ENCODE measurements around the gene OR10V1.

Gene OR10V1

DNA sequence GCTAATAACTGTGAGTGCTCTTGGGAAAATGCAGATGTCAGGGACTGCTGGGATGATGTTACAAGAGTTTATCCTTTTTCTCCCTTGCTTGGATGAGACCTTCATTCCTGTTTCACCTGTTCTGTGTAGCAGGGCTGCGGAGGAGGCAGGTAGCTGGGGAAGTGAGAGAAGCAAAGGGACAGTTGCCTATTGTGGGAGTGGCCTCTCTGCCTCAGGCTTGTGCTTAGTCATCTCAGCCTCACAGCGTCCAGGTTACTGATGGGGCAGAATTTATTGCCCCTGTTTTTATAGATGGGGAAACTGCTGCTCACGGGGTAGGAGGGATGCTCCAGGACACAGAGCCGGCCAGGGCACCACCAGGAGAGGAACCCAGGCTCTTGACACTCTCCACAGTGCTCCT lies 43.2 kb upstream of the OR10V1 start:
- TF ChIP-seq, protein P1, sequence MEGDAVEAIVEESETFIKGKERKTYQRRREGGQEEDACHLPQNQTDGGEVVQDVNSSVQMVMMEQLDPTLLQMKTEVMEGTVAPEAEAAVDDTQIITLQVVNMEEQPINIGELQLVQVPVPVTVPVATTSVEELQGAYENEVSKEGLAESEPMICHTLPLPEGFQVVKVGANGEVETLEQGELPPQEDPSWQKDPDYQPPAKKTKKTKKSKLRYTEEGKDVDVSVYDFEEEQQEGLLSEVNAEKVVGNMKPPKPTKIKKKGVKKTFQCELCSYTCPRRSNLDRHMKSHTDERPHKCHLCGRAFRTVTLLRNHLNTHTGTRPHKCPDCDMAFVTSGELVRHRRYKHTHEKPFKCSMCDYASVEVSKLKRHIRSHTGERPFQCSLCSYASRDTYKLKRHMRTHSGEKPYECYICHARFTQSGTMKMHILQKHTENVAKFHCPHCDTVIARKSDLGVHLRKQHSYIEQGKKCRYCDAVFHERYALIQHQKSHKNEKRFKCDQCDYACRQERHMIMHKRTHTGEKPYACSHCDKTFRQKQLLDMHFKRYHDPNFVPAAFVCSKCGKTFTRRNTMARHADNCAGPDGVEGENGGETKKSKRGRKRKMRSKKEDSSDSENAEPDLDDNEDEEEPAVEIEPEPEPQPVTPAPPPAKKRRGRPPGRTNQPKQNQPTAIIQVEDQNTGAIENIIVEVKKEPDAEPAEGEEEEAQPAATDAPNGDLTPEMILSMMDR (IDR thresholded peaks at IDR 0.05; ENCODE audit: low read depth, low read length) = no peak
- peak overlapping the region; percentile 94 for H3K4me3 ChIP-seq (ENCODE audit: low read depth, low read length)
- no peaks in the 10 kb centered on the region for H3K27me3 ChIP-seq (ENCODE audit: insufficient read depth, low read depth, severe bottlenecking)
- no peak for DNase-seq
- peak overlapping the region; percentile 95 for H3K27ac ChIP-seq
- no peaks in the 10 kb centered on the region for H3K9me3 ChIP-seq (ENCODE audit: severe bottlenecking)
- peaks cover 34% of the 10 kb centered on the region for H3K36me3 ChIP-seq

DNA sequence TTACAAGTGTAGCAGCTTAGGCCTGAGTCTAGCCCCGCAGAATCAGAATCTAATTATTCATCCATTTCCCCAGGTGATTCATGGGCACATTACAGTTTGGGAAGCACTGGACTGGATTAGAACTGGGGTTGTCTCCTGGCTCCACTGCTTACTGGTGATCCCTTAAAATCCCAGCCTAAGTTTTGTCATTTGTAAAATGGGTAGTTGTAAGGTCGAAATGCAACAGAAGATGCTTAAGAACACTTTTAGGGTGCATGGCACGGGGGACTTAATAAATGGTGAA lies 42.9 kb upstream of the OR10V1 start:
- Histone ChIP-seq H3K36me3 (peaks cover 34% of the 10 kb centered on the region), H3K4me3 (ENCODE audit: low read depth, low read length) (peak overlapping the region; percentile 94), H3K27ac (peak overlapping the region; percentile 95), H3K9me3 (ENCODE audit: severe bottlenecking) (no peaks in the 10 kb centered on the region), H3K27me3 (ENCODE audit: insufficient read depth, low read depth, severe bottlenecking) (no peaks in the 10 kb centered on the region)
- DNase-seq = no peak
- TF ChIP-seq, protein P1 (IDR thresholded peaks at IDR 0.05; ENCODE audit: low read depth, low read length) = no peak

DNA sequence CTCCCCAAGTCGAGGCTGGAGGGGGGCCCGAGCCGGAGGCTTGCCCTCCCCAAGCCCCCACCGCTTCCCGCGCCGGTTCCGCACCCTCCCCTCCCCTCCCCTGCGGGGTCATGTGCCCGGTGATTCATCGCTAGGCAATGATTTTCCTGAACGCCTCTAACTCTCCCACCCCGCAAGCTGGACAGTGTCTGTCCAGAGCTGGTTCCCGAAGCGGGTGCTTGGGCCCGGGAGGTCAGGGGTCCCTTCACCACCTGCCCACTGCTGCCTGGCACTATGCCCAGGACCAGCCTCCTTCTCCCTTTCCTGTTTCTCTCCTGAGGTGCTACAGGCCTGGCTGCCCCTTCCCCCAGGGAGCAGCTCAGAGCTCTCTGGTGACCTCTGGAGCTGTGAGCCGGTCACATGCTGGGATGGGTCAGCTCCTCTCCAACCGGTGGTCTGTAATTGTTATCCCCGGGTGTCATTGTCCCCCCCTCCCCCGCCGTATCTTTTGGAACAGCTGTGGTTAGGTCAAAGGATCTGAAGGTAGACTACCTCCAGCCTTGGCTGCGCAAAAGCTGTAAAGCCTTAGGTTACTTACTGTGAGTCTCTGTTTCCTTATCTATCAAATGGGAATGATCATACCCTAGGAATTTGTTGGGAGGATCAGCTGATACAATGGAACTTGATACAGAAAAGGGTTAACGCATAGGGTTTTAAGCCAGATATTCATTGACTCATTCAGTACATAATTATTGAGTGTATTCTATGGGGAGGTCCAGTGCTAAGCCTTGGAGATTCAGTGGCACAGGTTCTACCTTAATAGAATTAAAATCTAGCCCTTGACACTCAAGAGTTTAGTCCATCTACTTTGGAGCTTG lies 42.3 kb upstream of the OR10V1 start:
- H3K36me3 ChIP-seq = peaks cover 30% of the 10 kb centered on the region
- peak overlapping the region; percentile 94 for H3K4me3 ChIP-seq (ENCODE audit: low read depth, low read length)
- TF ChIP-seq, protein P1 (IDR thresholded peaks at IDR 0.05; ENCODE audit: low read depth, low read length) = peak; percentile 29; the same call in 1 of the 2 replicates
- no peaks in the 10 kb centered on the region for H3K27me3 ChIP-seq (ENCODE audit: insufficient read depth, low read depth, severe bottlenecking)
- H3K9me3 ChIP-seq (ENCODE audit: severe bottlenecking) = no peaks in the 10 kb centered on the region
- peak; percentile 61 for DNase-seq
- peak overlapping the region; percentile 95 for H3K27ac ChIP-seq

DNA sequence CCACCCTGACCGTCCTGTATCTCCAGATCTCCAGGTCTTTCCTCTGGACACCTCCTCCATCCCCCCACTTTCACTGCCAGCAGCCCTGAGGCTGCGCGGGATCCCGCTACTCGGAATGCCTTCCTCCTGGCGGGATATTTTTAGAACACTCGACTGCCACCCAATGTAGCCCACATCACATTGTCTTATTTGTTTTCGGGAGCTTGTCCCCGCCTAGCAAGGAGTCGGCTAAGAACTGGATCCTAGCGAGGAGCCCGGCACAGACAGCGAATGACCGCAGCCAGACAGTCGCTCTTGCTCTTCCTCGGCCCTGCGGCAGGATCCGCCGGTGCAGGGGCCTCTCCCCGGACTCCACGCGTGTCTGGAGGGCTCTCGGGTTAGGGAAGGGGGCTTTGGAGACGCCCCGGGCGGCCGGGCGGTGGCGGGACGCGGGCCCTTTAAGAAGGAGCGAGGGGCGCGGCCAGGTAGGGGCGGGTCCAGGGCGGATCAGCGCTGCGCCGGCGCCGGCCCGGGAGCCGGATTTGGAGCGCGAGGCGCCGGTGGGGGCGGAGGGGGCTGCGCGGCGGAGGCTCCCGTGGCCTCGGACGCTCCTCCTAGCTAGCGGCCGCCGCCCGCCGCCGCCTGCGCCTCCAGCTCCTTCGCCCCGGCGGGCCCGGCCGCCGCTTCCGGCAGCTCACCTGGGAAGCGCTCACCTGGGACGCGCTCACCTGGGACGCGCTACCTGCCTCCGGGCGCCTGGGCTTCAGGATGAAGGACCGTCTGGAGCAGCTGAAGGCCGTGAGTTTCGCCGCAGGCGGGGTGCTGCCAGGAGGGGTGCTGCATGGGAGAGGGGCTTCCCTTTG lies 41.4 kb upstream of the OR10V1 start, which contains the start of gene STX3:
TSS of gene STX3 (plus strand) at position 518 of the 842 bp plus-strand sequence. CDS start at position 748, 230 bp downstream.
- H3K4me3 ChIP-seq (ENCODE audit: low read depth, low read length) = peak within 1 kb of the TSS; percentile 94
- peaks cover 23% of the 10 kb centered on the region for H3K36me3 ChIP-seq
- peak within 1 kb of the TSS; percentile 95 for H3K27ac ChIP-seq
- TF ChIP-seq, protein P1 (IDR thresholded peaks at IDR 0.05; ENCODE audit: low read depth, low read length) = no peak
- peak; percentile 84 for DNase-seq
- H3K9me3 ChIP-seq (ENCODE audit: severe bottlenecking) = no peaks in the 10 kb centered on the region
- H3K27me3 ChIP-seq (ENCODE audit: insufficient read depth, low read depth, severe bottlenecking) = no peaks in the 10 kb centered on the region

DNA sequence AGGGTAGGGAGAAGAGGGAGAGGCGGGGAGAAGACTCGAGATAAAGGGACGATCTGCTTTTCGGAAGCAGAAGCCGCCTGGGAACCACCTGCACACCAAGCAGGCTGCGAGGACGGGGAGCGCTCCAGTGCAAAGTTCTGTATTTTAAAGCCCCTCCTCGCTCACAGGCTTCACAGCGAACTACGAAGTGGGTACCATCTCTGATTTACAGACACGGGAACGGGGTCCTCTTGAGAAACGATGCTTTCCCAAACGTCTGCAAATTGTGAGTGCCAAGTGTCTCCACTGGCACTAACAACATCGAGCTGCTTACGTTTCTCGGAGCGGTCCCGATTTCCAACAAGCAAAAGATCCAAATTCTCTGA lies 40.8 kb upstream of the OR10V1 start:
- Histone ChIP-seq H3K4me3 (ENCODE audit: low read depth, low read length) (peak overlapping the region; percentile 94), H3K27ac (peak overlapping the region; percentile 95), H3K27me3 (ENCODE audit: insufficient read depth, low read depth, severe bottlenecking) (no peaks in the 10 kb centered on the region), H3K36me3 (peaks cover 23% of the 10 kb centered on the region), H3K9me3 (ENCODE audit: severe bottlenecking) (no peaks in the 10 kb centered on the region)
- no peak for DNase-seq
- TF ChIP-seq, protein P1 (IDR thresholded peaks at IDR 0.05; ENCODE audit: low read depth, low read length) = no peak
